GM12865 (cell line): ENCODE results near the gene FAM53B.
A peak's percentile ranks its signal among the peaks of the same experiment; 100 is the strongest.
"Not testable (repeated sequence)": the region's sequence is repeated elsewhere in the genome, so short reads cannot be mapped to it uniquely, and the experiment has no call there.

Experiments
- DNase-seq: peaks from one replicate; pipeline ENCODE4 v3.0.0; 2010; ENCODE audit warnings: low read depth
- H3K4me3 ChIP-seq: 2 replicates; pipeline ENCODE4 v1.5.1; 2011; ENCODE audit warnings: mild to moderate bottlenecking, low read depth, low read length, control low read depth
- TF ChIP-seq, protein P1 (sequence below): IDR thresholded peaks from 2 replicates; pipeline ENCODE4 v1.5.1; 2011; ENCODE audit warnings: low read length, control low read depth, low read depth, inconsistent platforms; ENCODE audit not compliant: insufficient read depth; ENCODE audit errors: missing control alignments

The FAM53B gene, protein sequence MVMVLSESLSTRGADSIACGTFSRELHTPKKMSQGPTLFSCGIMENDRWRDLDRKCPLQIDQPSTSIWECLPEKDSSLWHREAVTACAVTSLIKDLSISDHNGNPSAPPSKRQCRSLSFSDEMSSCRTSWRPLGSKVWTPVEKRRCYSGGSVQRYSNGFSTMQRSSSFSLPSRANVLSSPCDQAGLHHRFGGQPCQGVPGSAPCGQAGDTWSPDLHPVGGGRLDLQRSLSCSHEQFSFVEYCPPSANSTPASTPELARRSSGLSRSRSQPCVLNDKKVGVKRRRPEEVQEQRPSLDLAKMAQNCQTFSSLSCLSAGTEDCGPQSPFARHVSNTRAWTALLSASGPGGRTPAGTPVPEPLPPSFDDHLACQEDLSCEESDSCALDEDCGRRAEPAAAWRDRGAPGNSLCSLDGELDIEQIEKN

DNA sequence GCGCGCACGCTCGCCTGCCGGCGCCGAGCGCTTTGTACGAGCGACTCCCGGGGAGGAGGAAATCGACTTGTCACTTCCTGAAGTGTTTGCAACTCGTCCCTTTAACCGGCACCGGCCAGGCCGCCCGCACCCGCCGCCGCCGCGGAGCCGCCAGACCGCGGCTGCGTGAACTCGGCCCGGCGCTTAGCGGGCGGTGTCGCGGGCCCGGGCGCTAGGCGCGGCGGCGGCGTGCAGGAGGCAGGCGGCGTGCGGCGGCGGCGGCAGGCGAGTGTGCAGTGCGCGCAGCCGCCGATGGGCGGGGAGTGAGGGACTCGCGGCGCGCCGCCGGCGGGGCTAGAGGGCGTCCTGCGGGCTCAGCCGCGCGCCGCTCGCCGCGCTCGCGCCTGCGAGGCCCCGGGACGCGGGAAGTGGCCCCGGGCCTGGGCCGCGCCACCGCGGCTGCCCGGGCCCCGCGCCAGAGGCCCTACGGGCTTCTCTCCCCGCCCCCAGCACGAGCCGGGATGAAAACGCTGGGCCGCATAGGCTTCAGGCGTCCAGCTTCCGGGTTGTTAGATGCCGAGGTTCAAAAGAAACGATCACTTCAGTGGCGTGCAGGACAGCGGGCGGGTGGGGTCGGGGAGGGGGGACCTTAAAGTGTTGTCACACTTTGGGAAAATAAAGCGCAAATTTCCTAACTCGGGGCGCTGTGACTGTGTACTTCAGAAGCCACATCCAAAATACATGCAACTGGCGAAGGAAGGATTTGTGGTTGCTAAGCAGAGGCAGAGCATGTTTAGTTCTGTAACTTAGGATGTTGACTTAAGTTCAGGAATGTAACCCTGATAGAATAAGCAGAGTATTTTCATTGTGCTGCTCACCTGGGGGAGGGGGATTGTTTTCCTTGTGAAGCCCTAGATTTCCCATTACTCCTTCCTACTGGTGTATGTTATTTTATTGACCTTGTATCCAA lies at the start of gene FAM53B:
TSS of gene FAM53B (minus strand) at position 277 of the 949 bp plus-strand sequence. CDS start 37,665 bp downstream, outside the sequence.
- DNase-seq = peak; percentile 88
- H3K4me3 ChIP-seq = peak within 1 kb of the TSS; percentile 86
- TF ChIP-seq, protein P1, sequence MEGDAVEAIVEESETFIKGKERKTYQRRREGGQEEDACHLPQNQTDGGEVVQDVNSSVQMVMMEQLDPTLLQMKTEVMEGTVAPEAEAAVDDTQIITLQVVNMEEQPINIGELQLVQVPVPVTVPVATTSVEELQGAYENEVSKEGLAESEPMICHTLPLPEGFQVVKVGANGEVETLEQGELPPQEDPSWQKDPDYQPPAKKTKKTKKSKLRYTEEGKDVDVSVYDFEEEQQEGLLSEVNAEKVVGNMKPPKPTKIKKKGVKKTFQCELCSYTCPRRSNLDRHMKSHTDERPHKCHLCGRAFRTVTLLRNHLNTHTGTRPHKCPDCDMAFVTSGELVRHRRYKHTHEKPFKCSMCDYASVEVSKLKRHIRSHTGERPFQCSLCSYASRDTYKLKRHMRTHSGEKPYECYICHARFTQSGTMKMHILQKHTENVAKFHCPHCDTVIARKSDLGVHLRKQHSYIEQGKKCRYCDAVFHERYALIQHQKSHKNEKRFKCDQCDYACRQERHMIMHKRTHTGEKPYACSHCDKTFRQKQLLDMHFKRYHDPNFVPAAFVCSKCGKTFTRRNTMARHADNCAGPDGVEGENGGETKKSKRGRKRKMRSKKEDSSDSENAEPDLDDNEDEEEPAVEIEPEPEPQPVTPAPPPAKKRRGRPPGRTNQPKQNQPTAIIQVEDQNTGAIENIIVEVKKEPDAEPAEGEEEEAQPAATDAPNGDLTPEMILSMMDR = no peak

GRCh38 chr10:124792998-124793352 lies 48.8 kb upstream of the FAM53B start:
- no peak for DNase-seq
- TF ChIP-seq, protein P1 = no peak
- peak overlapping the region; percentile 92; the same call in 1 of the 2 replicates for H3K4me3 ChIP-seq

DNA sequence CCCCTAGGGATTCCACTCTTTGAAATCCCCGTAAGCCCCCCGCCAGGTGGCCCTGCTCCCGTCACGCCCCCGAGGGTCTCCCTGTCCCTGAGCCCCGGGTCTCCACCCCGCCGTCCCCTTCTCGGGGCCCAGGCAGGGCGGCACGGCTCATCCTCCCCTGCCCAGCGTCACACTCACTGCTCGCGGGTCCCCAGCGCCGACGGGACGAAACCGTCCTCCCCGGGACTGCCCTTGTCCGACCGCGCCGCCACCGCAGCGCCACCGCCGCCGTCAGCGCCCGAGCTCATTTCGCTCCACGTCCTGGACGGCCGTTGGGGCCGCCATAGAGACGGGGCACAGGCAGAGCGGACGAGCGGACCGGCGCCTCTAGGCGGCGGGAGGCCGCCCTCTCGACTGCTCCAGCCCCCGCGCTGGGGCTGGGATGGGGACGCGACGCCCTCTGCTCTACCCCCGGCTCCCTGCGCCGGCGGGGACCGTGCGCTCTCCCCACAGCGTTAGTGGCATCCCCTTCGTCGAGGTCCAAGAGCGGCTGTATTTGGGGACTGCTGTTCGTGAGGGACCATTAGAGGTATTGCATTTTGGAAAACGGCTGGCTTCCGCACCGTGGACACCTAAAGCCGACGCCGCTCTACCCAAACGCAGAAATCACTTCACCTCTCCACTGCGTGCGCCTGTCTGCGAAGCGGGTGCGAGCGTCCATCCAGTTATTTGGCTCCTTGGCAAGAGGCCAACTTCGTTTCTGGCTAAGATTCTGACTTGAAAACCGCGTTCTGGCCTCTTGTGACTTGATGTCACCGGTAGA lies 47.6 kb upstream of the FAM53B start, which contains the start of gene EEF1AKMT2:
TSS of gene EEF1AKMT2 (minus strand) at position 341 of the 802 bp plus-strand sequence. CDS start at position 287, 54 bp downstream.
- TF ChIP-seq, protein P1 = no peak
- DNase-seq = peak; percentile 94
- peak within 1 kb of the TSS; percentile 92 for H3K4me3 ChIP-seq

GRCh38 chr10:124782900-124783299 lies 38.7 kb upstream of the FAM53B start:
- DNase-seq = not testable (repeated sequence)

DNA sequence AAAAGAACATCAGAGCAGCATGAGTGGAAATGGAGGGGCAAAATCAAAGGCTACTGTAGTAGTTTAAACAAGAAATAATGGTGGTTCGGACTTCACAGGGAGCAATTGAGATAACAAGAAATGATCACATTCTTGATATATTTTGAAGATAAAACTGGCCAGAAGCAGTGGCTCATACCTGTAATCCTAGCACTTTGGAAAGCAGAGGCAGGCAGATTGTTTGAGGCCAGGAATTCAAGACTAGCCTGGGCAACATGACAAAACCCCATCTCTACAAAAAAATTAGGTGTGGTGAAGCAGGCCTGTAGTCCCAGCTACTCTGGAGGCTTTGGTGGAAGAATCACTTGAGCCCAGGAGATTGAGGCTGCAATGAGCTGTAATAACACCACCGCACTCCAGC lies 24.6 kb upstream of the FAM53B start:
- DNase-seq = no peak
- H3K4me3 ChIP-seq = no peak overlapping the region
- TF ChIP-seq, protein P1 = no peak

More at GRCh38 chr10:124782900-124783299, 38.7 kb upstream of the FAM53B start:
- H3K4me3 ChIP-seq = not testable (repeated sequence)

- DNase-seq = no peak
- H3K4me3 ChIP-seq = no peak overlapping the region
- TF ChIP-seq, protein P1 = no peak
Measured at GRCh38 chr10:124765256-124765655, 21.1 kb upstream of the FAM53B start.

GRCh38 chr10:124763267-124763666 lies 19.1 kb upstream of the FAM53B start:
- TF ChIP-seq, protein P1 = no peak
- DNase-seq = no peak
- H3K4me3 ChIP-seq = no peak overlapping the region
